Activated CD8-positive, alpha-beta T cell treated with anti-CD3 and anti-CD28 coated beads, Interleukin-2, amount 10 ng/mL, durations not matched to agents 7 days and 5 days (primary cell): ENCODE data around the gene SLC34A3. TPM values are rescaled to one million over a fixed set of nuclear protein-coding genes. Genes with fewer than 3 reads are reported as not detected.
A peak's percentile ranks its signal among the peaks of the same experiment; 100 is the strongest.
"Not testable (repeated sequence)": the region's sequence is repeated elsewhere in the genome, so short reads cannot be mapped to it uniquely, and the experiment has no call there.

ENCODE experiments used
- ATAC-seq: fragments of 150-1000 bp; cut with Tn5 transposase; one replicate; pipeline ENCODE4 v1.10.0; 2021; ENCODE audit warnings: moderate library complexity
- CTCF ChIA-PET: fragments of 350-600 bp; sonication (Branson Sonifier 250); formaldehyde crosslinking; loops from one replicate; lab custom pipeline; 2021; ENCODE audit warnings: antibody characterized with exemption; lab: Charles Lee
- POLR2A ChIA-PET: fragments of 350-600 bp; sonication (Branson Sonifier 250); formaldehyde crosslinking; loops from one replicate; lab custom pipeline; 2021; ENCODE audit warnings: antibody characterized with exemption; lab: Charles Lee
- DNase-seq: peaks from one replicate; pipeline ENCODE4 v3.0.0-alpha.2; 2020
- H3K27ac Mint-ChIP-seq: one replicate; pipeline ENCODE4 v1.8.0; 2021; ENCODE audit warnings: mild to moderate bottlenecking, mixed read lengths
- H3K27me3 Mint-ChIP-seq: one replicate; pipeline ENCODE4 v1.8.0; 2021; ENCODE audit warnings: low read depth, mixed read lengths
- H3K36me3 Mint-ChIP-seq: one replicate; pipeline ENCODE4 v1.8.0; 2021; ENCODE audit warnings: low read depth, mixed read lengths
- H3K4me1 Mint-ChIP-seq: one replicate; pipeline ENCODE4 v1.8.0; 2021; ENCODE audit warnings: low read depth, mixed read lengths
- H3K4me3 Mint-ChIP-seq: one replicate; pipeline ENCODE4 v1.8.0; 2021; ENCODE audit warnings: mild to moderate bottlenecking, mixed read lengths
- H3K9me3 Mint-ChIP-seq: one replicate; pipeline ENCODE4 v1.8.0; 2022; ENCODE audit warnings: mixed read lengths; ENCODE audit not compliant: insufficient read depth
- total RNA-seq, 2 experiments: library from RNA; stranded (reverse); gene quantifications; one replicate each; pipeline ENCODE4 v1.2.3, GENCODE V29; 2021

Gene SLC34A3
- total RNA-seq, 2 experiments from 2014 or later, result not detected

- ATAC-seq (peak; percentile 24), DNase-seq (peak; percentile 75)
- Mint-ChIP-seq H3K27me3 (no peaks in the 10 kb centered on the region), H3K9me3 (no peaks in the 10 kb centered on the region), H3K4me3 (peak overlapping the region; percentile 72), H3K36me3 (peaks cover 31% of the 10 kb centered on the region), H3K27ac (peak overlapping the region; percentile 52), H3K4me1 (peaks cover 40% of the 10 kb centered on the region)
- ChIA-PET POLR2A (interaction anchor here (0.6 to 3.8 kb wide), 43 partner anchors 9 to 433 kb away, joined by 3 to 87 read pairs (median 4); partner anchors contain the start of genes CYSRT1, EHMT1, EXD3 and LRRC26), CTCF (interaction anchor here (0.8 to 5.0 kb wide), 11 partner anchors 13 to 211 kb away, joined by 3 to 32 read pairs (median 3); partner anchors contain the start of genes CYSRT1, MAN1B1, NELFB and RNF208)
These were observed 9.7 kb downstream of the SLC34A3 start for GRCh38 chr9:137240318-137240840.

DNA sequence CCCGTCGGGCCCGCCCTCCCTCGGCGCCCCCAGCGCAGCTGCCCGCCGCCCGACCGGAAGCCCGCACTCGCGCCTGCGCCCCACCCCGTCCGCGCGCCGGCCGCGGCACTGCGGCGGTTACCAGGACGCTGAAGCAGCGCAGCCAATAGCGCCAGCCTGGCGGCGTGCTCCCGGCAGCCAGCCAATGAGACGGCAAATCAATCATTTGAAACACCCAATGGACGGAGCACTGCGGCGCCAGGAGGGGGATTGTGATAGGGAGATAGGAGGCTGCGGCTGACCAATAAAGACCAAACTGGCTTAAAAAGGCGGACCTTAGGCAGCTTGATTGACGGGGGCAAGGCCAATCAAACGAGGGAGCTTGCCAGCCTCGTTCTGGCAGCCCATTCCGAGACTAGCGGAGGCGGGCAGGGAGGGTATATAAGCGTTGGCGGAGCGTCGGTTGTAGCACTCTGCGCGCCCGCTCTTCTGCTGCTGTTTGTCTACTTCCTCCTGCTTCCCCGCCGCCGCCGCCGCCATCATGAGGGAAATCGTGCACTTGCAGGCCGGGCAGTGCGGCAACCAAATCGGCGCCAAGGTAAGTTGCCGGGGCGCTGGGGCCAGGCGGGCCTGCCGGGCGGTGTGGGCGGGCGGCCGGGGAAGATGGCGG is 10.3 kb downstream of the SLC34A3 start, which contains the start of gene TUBB4B:
Gene TUBB4B, plus strand, starts transcription at position 447 of the 649 bp plus-strand sequence. Its CDS starts 74 bp downstream, at position 521.
- Mint-ChIP-seq H3K4me3 (peak within 1 kb of the TSS; percentile 86), H3K36me3 (peaks cover 31% of the 10 kb centered on the region), H3K9me3 (no peaks in the 10 kb centered on the region), H3K27ac (peak within 1 kb of the TSS; percentile 94), H3K27me3 (no peaks in the 10 kb centered on the region), H3K4me1 (peaks cover 40% of the 10 kb centered on the region)
- peak; percentile 80 for ATAC-seq
- ChIA-PET CTCF (interaction anchor here (0.9 to 5.0 kb wide), 9 partner anchors 14 to 212 kb away, joined by 3 to 32 read pairs (median 4); partner anchors contain the start of genes CYSRT1, NELFB, RNF208 and RNF224), POLR2A (interaction anchor here (0.6 to 3.8 kb wide), 42 partner anchors 9 to 433 kb away, joined by 3 to 87 read pairs (median 4); partner anchors contain the start of genes CYSRT1, EHMT1, EXD3 and LRRC26)
- peak; percentile 99 for DNase-seq

GRCh38 chr9:137241490-137242268 is 11.0 kb downstream of the SLC34A3 start:
- Mint-ChIP-seq H3K4me3 (peak overlapping the region; percentile 86), H3K9me3 (no peaks in the 10 kb centered on the region), H3K27me3 (no peaks in the 10 kb centered on the region), H3K36me3 (peaks cover 31% of the 10 kb centered on the region), H3K4me1 (peaks cover 38% of the 10 kb centered on the region), H3K27ac (peak overlapping the region; percentile 87)
- CTCF ChIA-PET, result interaction anchor here (1.3 to 5.0 kb wide), 4 partner anchors 13 to 146 kb away, joined by 3 to 32 read pairs (median 6); partner anchors contain the start of genes CYSRT1, NELFB and TOR4A
- DNase-seq (peak; percentile 69), ATAC-seq (peak; percentile 20)
- POLR2A ChIA-PET, result interaction anchor here (0.8 to 3.8 kb wide), 18 partner anchors 13 to 377 kb away, joined by 3 to 87 read pairs (median 5); partner anchors contain the start of genes CYSRT1, EHMT1, EXD3 and MAN1B1

DNA sequence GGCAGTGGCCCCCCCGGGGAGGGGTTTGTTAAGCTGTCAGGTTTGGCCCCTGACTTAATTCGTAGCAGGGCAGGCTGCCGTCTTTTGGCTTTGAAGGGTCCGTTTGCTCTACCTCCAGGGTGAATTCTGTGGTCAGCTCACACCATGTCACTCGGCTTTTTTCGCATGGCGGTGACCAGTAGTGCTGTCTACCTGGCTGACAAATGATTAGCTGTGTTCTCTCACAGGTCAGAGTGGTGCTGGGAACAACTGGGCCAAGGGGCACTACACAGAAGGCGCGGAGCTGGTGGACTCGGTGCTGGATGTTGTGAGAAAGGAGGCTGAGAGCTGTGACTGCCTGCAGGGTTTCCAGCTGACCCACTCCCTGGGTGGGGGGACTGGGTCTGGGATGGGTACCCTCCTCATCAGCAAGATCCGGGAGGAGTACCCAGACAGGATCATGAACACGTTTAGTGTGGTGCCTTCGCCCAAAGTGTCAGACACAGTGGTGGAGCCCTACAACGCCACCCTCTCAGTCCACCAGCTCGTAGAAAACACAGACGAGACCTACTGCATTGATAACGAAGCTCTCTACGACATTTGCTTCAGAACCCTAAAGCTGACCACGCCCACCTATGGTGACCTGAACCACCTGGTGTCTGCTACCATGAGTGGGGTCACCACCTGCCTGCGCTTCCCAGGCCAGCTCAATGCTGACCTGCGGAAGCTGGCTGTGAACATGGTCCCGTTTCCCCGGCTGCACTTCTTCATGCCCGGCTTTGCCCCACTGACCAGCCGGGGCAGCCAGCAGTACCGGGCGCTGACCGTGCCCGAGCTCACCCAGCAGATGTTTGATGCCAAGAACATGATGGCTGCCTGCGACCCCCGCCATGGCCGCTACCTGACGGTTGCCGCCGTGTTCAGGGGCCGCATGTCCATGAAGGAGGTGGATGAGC is 11.8 kb downstream of the SLC34A3 start:
- no peaks in the 10 kb centered on the region for H3K9me3 Mint-ChIP-seq
- H3K4me3 Mint-ChIP-seq, result peak overlapping the region; percentile 85
- no peak for ATAC-seq
- POLR2A ChIA-PET, result interaction anchor here (0.8 to 3.8 kb wide), 6 partner anchors 12 to 172 kb away, joined by 3 to 87 read pairs (median 6); partner anchors contain the start of genes MAN1B1, NELFB, SAPCD2 and TPRN
- CTCF ChIA-PET, result interaction anchor here (1.2 to 5.0 kb wide), 3 partner anchors 12 to 208 kb away, joined by 3 to 32 read pairs (median 3); partner anchors contain the start of gene NELFB
- peaks cover 35% of the 10 kb centered on the region for H3K4me1 Mint-ChIP-seq
- no peak for DNase-seq
- no peaks in the 10 kb centered on the region for H3K27me3 Mint-ChIP-seq
- H3K27ac Mint-ChIP-seq, result peak overlapping the region; percentile 87
- H3K36me3 Mint-ChIP-seq, result peaks cover 31% of the 10 kb centered on the region

DNA sequence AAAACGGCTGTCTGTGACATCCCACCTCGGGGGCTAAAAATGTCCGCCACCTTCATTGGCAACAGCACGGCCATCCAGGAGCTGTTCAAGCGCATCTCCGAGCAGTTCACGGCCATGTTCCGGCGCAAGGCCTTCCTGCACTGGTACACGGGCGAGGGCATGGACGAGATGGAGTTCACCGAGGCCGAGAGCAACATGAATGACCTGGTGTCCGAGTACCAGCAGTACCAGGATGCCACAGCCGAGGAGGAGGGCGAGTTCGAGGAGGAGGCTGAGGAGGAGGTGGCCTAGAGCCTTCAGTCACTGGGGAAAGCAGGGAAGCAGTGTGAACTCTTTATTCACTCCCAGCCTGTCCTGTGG is 12.5 kb downstream of the SLC34A3 start:
- Mint-ChIP-seq H3K36me3 (peaks cover 31% of the 10 kb centered on the region), H3K4me3 (peak overlapping the region; percentile 85), H3K4me1 (peaks cover 32% of the 10 kb centered on the region)
- not testable (repeated sequence) for H3K27ac Mint-ChIP-seq, ATAC-seq, DNase-seq, H3K9me3 Mint-ChIP-seq, H3K27me3 Mint-ChIP-seq
- ChIA-PET CTCF (interaction anchor here (1.2 to 5.0 kb wide), 3 partner anchors 12 to 208 kb away, joined by 3 to 32 read pairs (median 3); partner anchors contain the start of gene NELFB), POLR2A (interaction anchor here (1.2 to 3.8 kb wide), 4 partner anchors 11 to 173 kb away, joined by 3 to 87 read pairs (median 8); partner anchors contain the start of genes MAN1B1, NELFB and SAPCD2)

DNA sequence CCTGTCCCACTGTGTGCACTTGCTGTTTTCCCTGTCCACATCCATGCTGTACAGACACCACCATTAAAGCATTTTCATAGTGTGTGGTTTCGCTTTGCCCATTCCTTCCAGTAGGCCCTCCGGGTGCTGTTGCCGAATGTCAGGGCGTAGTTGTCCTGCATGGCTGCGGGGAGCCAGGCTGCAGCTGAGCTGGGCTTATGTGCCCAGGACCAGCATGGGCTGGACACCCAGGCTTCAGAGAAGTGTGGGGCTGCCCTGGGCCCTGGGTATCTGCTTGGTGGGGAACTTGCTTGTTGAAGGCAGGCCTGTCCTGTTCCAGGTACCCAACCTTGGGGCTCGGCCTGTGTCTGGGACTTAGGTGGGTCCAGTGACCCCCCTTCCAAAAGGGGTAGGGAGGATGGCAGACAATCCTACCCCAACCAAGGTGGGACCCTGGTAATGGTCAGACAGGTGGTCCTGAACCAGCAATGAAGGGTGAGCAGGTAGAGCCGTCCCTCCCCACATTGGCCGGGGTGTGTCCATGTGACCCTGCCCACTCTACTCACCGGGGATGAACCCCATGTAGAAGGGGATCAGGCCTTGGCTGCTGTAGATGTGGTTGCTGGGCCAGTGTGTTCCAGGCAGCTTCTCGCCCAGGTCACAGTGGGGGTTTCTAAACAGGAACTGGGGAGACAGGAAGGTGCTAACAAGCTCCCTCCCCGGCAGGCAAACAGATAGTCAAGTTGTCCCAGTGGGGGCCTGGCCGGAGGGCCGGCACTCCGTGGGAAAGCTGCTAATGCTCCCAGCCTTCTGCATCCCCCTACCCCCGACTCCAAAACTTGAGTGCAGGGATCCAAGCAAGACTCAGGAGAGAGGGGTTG is 13.2 kb downstream of the SLC34A3 start:
- DNase-seq, result no peak
- Mint-ChIP-seq H3K36me3 (peaks cover 31% of the 10 kb centered on the region), H3K4me3 (peak overlapping the region; percentile 85), H3K27me3 (no peaks in the 10 kb centered on the region), H3K27ac (peak overlapping the region; percentile 43), H3K9me3 (no peaks in the 10 kb centered on the region), H3K4me1 (peaks cover 26% of the 10 kb centered on the region)
- ATAC-seq, result no peak
- POLR2A ChIA-PET, result interaction anchor here (1.0 to 3.8 kb wide), 5 partner anchors 11 to 174 kb away, joined by 3 to 87 read pairs (median 7); partner anchors contain the start of genes NELFB and SAPCD2
- CTCF ChIA-PET, result interaction anchor here (1.3 kb wide), 1 partner anchor 43 kb away, joined by 3 read pairs; no protein-coding TSS in a partner anchor

GRCh38 chr9:137244486-137245449 is 14.1 kb downstream of the SLC34A3 start:
- Mint-ChIP-seq H3K4me3 (no peak overlapping the region), H3K27me3 (no peaks in the 10 kb centered on the region), H3K9me3 (no peaks in the 10 kb centered on the region), H3K4me1 (peaks cover 22% of the 10 kb centered on the region), H3K36me3 (peaks cover 27% of the 10 kb centered on the region), H3K27ac (peak overlapping the region; percentile 43)
- CTCF ChIA-PET, result interaction anchor here (1.0 to 1.2 kb wide), 2 partner anchors 8 to 10 kb away, joined by 3 to 5 read pairs; partner anchors contain the start of gene NELFB
- POLR2A ChIA-PET, result interaction anchor here (0.6 to 2.5 kb wide), 5 partner anchors 8 to 382 kb away, joined by 3 to 14 read pairs (median 3); partner anchors contain the start of gene NELFB
- DNase-seq (no peak), ATAC-seq (no peak)

GRCh38 chr9:137245450-137246421 is 15.0 kb downstream of the SLC34A3 start:
- DNase-seq (no peak), ATAC-seq (no peak)
- Mint-ChIP-seq H3K9me3 (no peaks in the 10 kb centered on the region), H3K4me3 (no peak overlapping the region), H3K4me1 (peaks cover 22% of the 10 kb centered on the region), H3K27me3 (no peaks in the 10 kb centered on the region), H3K27ac (no peak overlapping the region), H3K36me3 (peaks cover 27% of the 10 kb centered on the region)
- ChIA-PET POLR2A (interaction anchor here (0.6 to 2.5 kb wide), 3 partner anchors 9 to 343 kb away, joined by 3 to 14 read pairs (median 5); partner anchors contain the start of gene NELFB), CTCF (interaction anchor here (1.0 to 1.2 kb wide), 2 partner anchors 9 kb away, joined by 3 to 5 read pairs; partner anchors contain the start of gene NELFB)
